Right cardiac atrium (tissue), 5 donors: ENCODE data around the gene PITPNB. TPM values are rescaled to one million over a fixed set of nuclear protein-coding genes. Genes with fewer than 3 reads are reported as not detected.
A peak's percentile ranks its signal among the peaks of the same experiment; 100 is the strongest.

Experiments
- ATAC-seq, 2 donors: fragments of 200-7000 bp; cut with Tn5 transposase; one replicate each; pipeline versions ENCODE4 v1.8.0 to v1.9.1; 2020; ENCODE audit warnings: moderate library complexity in 2 of 2, mild to moderate bottlenecking in 1 of 2
- DNase-seq, 3 donors: peaks; one replicate each; pipeline ENCODE4 v3.0.0-alpha.2; 2020
- H3K27ac ChIP-seq: one replicate; pipeline ENCODE4 v1.5.1; 2013; ENCODE audit warnings: mild to moderate bottlenecking, low read length, control low read depth, moderate library complexity
- H3K27me3 ChIP-seq: one replicate; pipeline ENCODE4 v1.6.1; 2013; ENCODE audit not compliant: control insufficient read depth, insufficient read depth
- H3K4me1 ChIP-seq: one replicate; pipeline ENCODE4 v1.6.1; 2013; ENCODE audit warnings: low read length; ENCODE audit not compliant: control insufficient read depth, insufficient read depth
- H3K4me3 ChIP-seq: one replicate; pipeline ENCODE4 v1.5.1; 2013; ENCODE audit warnings: low read length, control low read depth
- H3K9me3 ChIP-seq: one replicate; pipeline ENCODE4 v1.6.1; 2013; ENCODE audit warnings: low read length; ENCODE audit not compliant: control insufficient read depth
- WGBS: extraction: QIAGEN DNeasy Blood & Tissue Kit; methylation state at CpG from one replicate; pipeline ENCODE4 v1.1.7; 2013; 5-methylcytosine and 5-hydroxymethylcytosine counted together
- intact Hi-C, 4 donors: fragments of 100-400 bp; cut with DNase I; formaldehyde crosslinking; loops; one replicate each; pipeline versions ENCODE4 v1.11.0 to v1.14.0; 2022 to 2023
- long read RNA-seq, 4 donors: library from polyadenylated mRNA; unstranded; transcript quantifications; one replicate each; pipeline ENCODE4 v2.0.0, GENCODE V29; 2020 to 2021
- polyA plus RNA-seq: library from polyadenylated mRNA; stranded (reverse); fragments of 200-250 nt; gene quantifications from one replicate; pipeline ENCODE4 v1.2.3, GENCODE V29; 2013
- total RNA-seq, 4 donors: library from RNA; stranded (reverse); fragmentation: NEBNext Ultra II Directional; extraction: Animal tissue kit (Norgen Biotek cat#: 25700); gene quantifications; one replicate each; pipeline ENCODE4 v1.2.1, GENCODE V29; 2021
- donor health status: healthy with polysubstance abuse.
- donor health status: DM: no; HTN: yes; CAD: no.
- donor health status: DM: no; HTN: no; CAD: no.
- donor health status: DM: no; HTN: yes; CAD: no; lungs with severe emphysema.
- donor health status: DM: yes; HTN: yes; CAD: no.

Gene PITPNB
- total RNA-seq: 10 to 100 TPM; 77.3 to 92.7 (median 84.1) TPM
- 24.5 TPM for polyA plus RNA-seq
- long read RNA-seq, donor 1, partial matches to known transcripts: 3 of 168 reads
- long read RNA-seq, donor 1, other reads (novel, unspliced or antisense): 164 of 168 reads
- long read RNA-seq, donor 2, partial matches to known transcripts: 2 of 61 reads
- long read RNA-seq, donor 2, other reads (novel, unspliced or antisense): 59 of 61 reads
- long read RNA-seq, donor 3, partial matches to known transcripts: 18 of 486 reads
- long read RNA-seq, donor 3, other reads (novel, unspliced or antisense): 464 of 486 reads
- long read RNA-seq, donor 4, partial matches to known transcripts: 1 of 77 reads
- long read RNA-seq, donor 4, other reads (novel, unspliced or antisense): 74 of 77 reads

- Histone ChIP-seq H3K27me3 (no peaks in the 10 kb centered on the region), H3K9me3 (no peaks in the 10 kb centered on the region), H3K4me3 (peak within 1 kb of the TSS; percentile 80), H3K4me1 (peaks cover 5% of the 10 kb centered on the region), H3K27ac (peak within 1 kb of the TSS; percentile 96)
- intact Hi-C loops: loop anchor here in 2 of 4 donors (5.0 to 10.0 kb wide), 2 partner anchors 37 to 85 kb away; no protein-coding TSS in a partner anchor
- ATAC-seq: peak; percentile 96 to 97
- DNase-seq: peak; percentile 99 to 100 (median 99)
- under 1% methylated on average over 68 of the region's 68 CpGs for WGBS
Measured at GRCh38 chr22:27919222-27919941, at the start of gene PITPNB. PITPNB (minus strand) TSS chr22:27919256; CDS start chr22:27919191, 65 bp downstream.

GRCh38 chr22:27966168-27967064, 47.4 kb upstream of the PITPNB start:
- Histone ChIP-seq H3K27ac (no peak overlapping the region), H3K4me1 (no peaks in the 10 kb centered on the region), H3K27me3 (no peaks in the 10 kb centered on the region), H3K9me3 (no peaks in the 10 kb centered on the region), H3K4me3 (no peak overlapping the region)
- DNase-seq (no peak), ATAC-seq (no peak)
- WGBS: 96% methylated on average over 15 of the region's 15 CpGs
- intact Hi-C loops: loop anchor here in 1 of 4 donors (10.0 kb wide), 1 partner anchor 62 kb away; no protein-coding TSS in a partner anchor

GRCh38 chr22:27962268-27963044, 43.4 kb upstream of the PITPNB start:
- ATAC-seq: peak; percentile 88 to 92
- WGBS: 41% methylated on average over 9 of the region's 9 CpGs
- H3K4me1 ChIP-seq: peaks cover 3% of the 10 kb centered on the region
- DNase-seq: peak in 2 of 3 donors; percentile 67 to 68
- no peak overlapping the region for H3K4me3 ChIP-seq
- no peaks in the 10 kb centered on the region for H3K9me3 ChIP-seq
- H3K27ac ChIP-seq: no peak overlapping the region
- H3K27me3 ChIP-seq: no peaks in the 10 kb centered on the region
- intact Hi-C loops: loop anchor here in 1 of 4 donors (10.0 kb wide), 1 partner anchor 58 kb away; no protein-coding TSS in a partner anchor

GRCh38 chr22:27961680-27962079, 42.6 kb upstream of the PITPNB start:
- ATAC-seq (no peak), DNase-seq (no peak)
- Histone ChIP-seq H3K4me1 (peaks cover 3% of the 10 kb centered on the region), H3K9me3 (no peaks in the 10 kb centered on the region), H3K27ac (no peak overlapping the region), H3K4me3 (no peak overlapping the region), H3K27me3 (no peaks in the 10 kb centered on the region)
- WGBS: 67% methylated on average over 1 of the region's 1 CpG
- intact Hi-C loops: loop anchor here in 1 of 4 donors (10.0 kb wide), 1 partner anchor 57 kb away; no protein-coding TSS in a partner anchor

- no peak overlapping the region for H3K27ac ChIP-seq
- no peaks in the 10 kb centered on the region for H3K9me3 ChIP-seq
- H3K4me1 ChIP-seq: peaks cover 3% of the 10 kb centered on the region
- no peaks in the 10 kb centered on the region for H3K27me3 ChIP-seq
- no peak for ATAC-seq
- WGBS: 55% methylated on average over 4 of the region's 4 CpGs
- intact Hi-C loops: loop anchor here in 1 of 4 donors (10.0 kb wide), 1 partner anchor 56 kb away; no protein-coding TSS in a partner anchor
- no peak for DNase-seq
- no peak overlapping the region for H3K4me3 ChIP-seq
Measured at GRCh38 chr22:27961182-27961581, 42.1 kb upstream of the PITPNB start.

- peaks cover 3% of the 10 kb centered on the region for H3K4me1 ChIP-seq
- H3K4me3 ChIP-seq: no peak overlapping the region
- ATAC-seq (no peak), DNase-seq (no peak)
- no peaks in the 10 kb centered on the region for H3K9me3 ChIP-seq
- intact Hi-C loops: loop anchor here in 1 of 4 donors (10.0 kb wide), 1 partner anchor 55 kb away; no protein-coding TSS in a partner anchor
- H3K27ac ChIP-seq: no peak overlapping the region
- H3K27me3 ChIP-seq: no peaks in the 10 kb centered on the region
- WGBS: 51% methylated on average over 8 of the region's 8 CpGs
Measured at GRCh38 chr22:27959335-27960090, 40.5 kb upstream of the PITPNB start.

GRCh38 chr22:27952779-27953178, 33.7 kb upstream of the PITPNB start:
- Histone ChIP-seq H3K4me3 (no peak overlapping the region), H3K4me1 (peaks cover 2% of the 10 kb centered on the region), H3K27ac (no peak overlapping the region), H3K9me3 (no peaks in the 10 kb centered on the region), H3K27me3 (no peaks in the 10 kb centered on the region)
- intact Hi-C loops: no loop called here
- 81% methylated on average over 3 of the region's 3 CpGs for WGBS
- DNase-seq (no peak), ATAC-seq (no peak)

GRCh38 chr22:27952091-27952490, 33.0 kb upstream of the PITPNB start:
- H3K27me3 ChIP-seq: no peaks in the 10 kb centered on the region
- peaks cover 2% of the 10 kb centered on the region for H3K4me1 ChIP-seq
- no peak for ATAC-seq
- no peak overlapping the region for H3K27ac ChIP-seq
- H3K9me3 ChIP-seq: no peaks in the 10 kb centered on the region
- no peak overlapping the region for H3K4me3 ChIP-seq
- WGBS: 81% methylated on average over 3 of the region's 3 CpGs
- DNase-seq: no peak
- intact Hi-C loops: no loop called here

- ATAC-seq (no peak), DNase-seq (no peak)
- intact Hi-C loops: no loop called here
- WGBS: 75% methylated on average over 3 of the region's 3 CpGs
- H3K27me3 ChIP-seq: no peaks in the 10 kb centered on the region
- H3K27ac ChIP-seq: no peak overlapping the region
- H3K9me3 ChIP-seq: no peaks in the 10 kb centered on the region
- H3K4me3 ChIP-seq: no peak overlapping the region
- H3K4me1 ChIP-seq: peaks cover 2% of the 10 kb centered on the region
Measured at GRCh38 chr22:27949421-27949820, 30.4 kb upstream of the PITPNB start.
